ENCODE results near the gene GAPVD1. TPM values are rescaled to one million over a fixed set of nuclear protein-coding genes. Genes with fewer than 3 reads are reported as not detected.
"Not testable (repeated sequence)": the region's sequence is repeated elsewhere in the genome, so short reads cannot be mapped to it uniquely, and the experiment has no call there.

The GAPVD1 gene
- total RNA-seq (2014; rRNA removed; shearing (Covaris generic)), result 19.1 and 22.9 TPM in 2 replicates

GRCh38 chr9:125261501-125262293, at the start of gene GAPVD1:
TSS of gene GAPVD1 (plus strand) at chr9:125261826. CDS start at chr9:125298922, 37,096 bp downstream.
- peak; percentile 95 for DNase-seq (ENCODE audit: low spot score)

GRCh38 chr9:125214186-125214585, 47.4 kb upstream of the GAPVD1 start:
- no peak for DNase-seq (ENCODE audit: low spot score)

- DNase-seq (ENCODE audit: low spot score), result no peak
These were observed 43.0 kb upstream of the GAPVD1 start for GRCh38 chr9:125218621-125219020.

- DNase-seq (ENCODE audit: low spot score), result not testable (repeated sequence)
These were observed 36.8 kb upstream of the GAPVD1 start for GRCh38 chr9:125224858-125225257.

GRCh38 chr9:125227761-125228160, 33.9 kb upstream of the GAPVD1 start:
- DNase-seq (ENCODE audit: low spot score), result no peak

- no peak for DNase-seq (ENCODE audit: low spot score)
These were observed 27.9 kb upstream of the GAPVD1 start for GRCh38 chr9:125233678-125234077.

GRCh38 chr9:125234099-125234498, 27.5 kb upstream of the GAPVD1 start:
- not testable (repeated sequence) for DNase-seq (ENCODE audit: low spot score)

- no peak for DNase-seq (ENCODE audit: low spot score)
These were observed 25.7 kb upstream of the GAPVD1 start for GRCh38 chr9:125235804-125236519.

GRCh38 chr9:125236520-125237159, 25.0 kb upstream of the GAPVD1 start:
- not testable (repeated sequence) for DNase-seq (ENCODE audit: low spot score)

- no peak for DNase-seq (ENCODE audit: low spot score)
These were observed 23.3 kb upstream of the GAPVD1 start for GRCh38 chr9:125238127-125238914.

- no peak for DNase-seq (ENCODE audit: low spot score)
These were observed 22.6 kb upstream of the GAPVD1 start for GRCh38 chr9:125238915-125239446.

- DNase-seq (ENCODE audit: low spot score), result no peak
These were observed 21.7 kb upstream of the GAPVD1 start for GRCh38 chr9:125239631-125240597.

GRCh38 chr9:125240649-125240999, 21.0 kb upstream of the GAPVD1 start:
- peak; percentile 55 for DNase-seq (ENCODE audit: low spot score)

- DNase-seq (ENCODE audit: low spot score), result peak; percentile 99
These were observed 20.4 kb upstream of the GAPVD1 start, which contains the start of gene HSPA5 for GRCh38 chr9:125241000-125241862. TSS of gene HSPA5 (minus strand) at chr9:125241343. CDS start at chr9:125241126, 217 bp downstream.

GRCh38 chr9:125241863-125242739, 19.5 kb upstream of the GAPVD1 start:
- DNase-seq (ENCODE audit: low spot score), result no peak

GRCh38 chr9:125243792-125244260, 17.8 kb upstream of the GAPVD1 start:
- no peak for DNase-seq (ENCODE audit: low spot score)

GRCh38 chr9:125246261-125246667, 15.4 kb upstream of the GAPVD1 start:
- no peak for DNase-seq (ENCODE audit: low spot score)

- no peak for DNase-seq (ENCODE audit: low spot score)
These were observed 7.4 kb upstream of the GAPVD1 start for GRCh38 chr9:125254231-125254630.

Measured in HT-29 (cell line).